ENCODE data around the gene HDAC5.

The HDAC5 gene

DNA sequence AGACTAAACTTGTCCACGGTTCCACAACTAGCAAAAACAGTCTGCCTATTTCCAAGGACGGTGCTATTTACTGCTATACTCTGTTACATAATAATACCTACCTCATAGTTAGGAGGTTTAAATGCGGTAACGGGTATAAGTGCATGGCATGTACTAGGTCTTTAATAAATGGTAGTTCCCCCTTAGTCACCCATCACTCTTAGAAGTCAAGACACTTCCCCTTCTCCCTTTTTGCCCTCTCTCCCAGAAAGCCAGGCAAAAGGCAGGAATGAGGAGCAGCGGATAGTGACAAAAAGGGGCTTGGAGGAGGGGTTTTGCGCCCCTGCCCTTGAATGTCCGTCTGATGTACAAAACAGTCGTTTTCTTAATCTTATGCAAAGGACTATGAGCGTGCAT, 55.9 kb downstream of the HDAC5 start:
- TF ChIP-seq, protein P1, sequence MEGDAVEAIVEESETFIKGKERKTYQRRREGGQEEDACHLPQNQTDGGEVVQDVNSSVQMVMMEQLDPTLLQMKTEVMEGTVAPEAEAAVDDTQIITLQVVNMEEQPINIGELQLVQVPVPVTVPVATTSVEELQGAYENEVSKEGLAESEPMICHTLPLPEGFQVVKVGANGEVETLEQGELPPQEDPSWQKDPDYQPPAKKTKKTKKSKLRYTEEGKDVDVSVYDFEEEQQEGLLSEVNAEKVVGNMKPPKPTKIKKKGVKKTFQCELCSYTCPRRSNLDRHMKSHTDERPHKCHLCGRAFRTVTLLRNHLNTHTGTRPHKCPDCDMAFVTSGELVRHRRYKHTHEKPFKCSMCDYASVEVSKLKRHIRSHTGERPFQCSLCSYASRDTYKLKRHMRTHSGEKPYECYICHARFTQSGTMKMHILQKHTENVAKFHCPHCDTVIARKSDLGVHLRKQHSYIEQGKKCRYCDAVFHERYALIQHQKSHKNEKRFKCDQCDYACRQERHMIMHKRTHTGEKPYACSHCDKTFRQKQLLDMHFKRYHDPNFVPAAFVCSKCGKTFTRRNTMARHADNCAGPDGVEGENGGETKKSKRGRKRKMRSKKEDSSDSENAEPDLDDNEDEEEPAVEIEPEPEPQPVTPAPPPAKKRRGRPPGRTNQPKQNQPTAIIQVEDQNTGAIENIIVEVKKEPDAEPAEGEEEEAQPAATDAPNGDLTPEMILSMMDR (IDR thresholded peaks at IDR 0.05; ENCODE audit: extremely low read depth, missing control alignments), result no peak
- DNase-seq (ENCODE audit: low spot score), result no peak

DNA sequence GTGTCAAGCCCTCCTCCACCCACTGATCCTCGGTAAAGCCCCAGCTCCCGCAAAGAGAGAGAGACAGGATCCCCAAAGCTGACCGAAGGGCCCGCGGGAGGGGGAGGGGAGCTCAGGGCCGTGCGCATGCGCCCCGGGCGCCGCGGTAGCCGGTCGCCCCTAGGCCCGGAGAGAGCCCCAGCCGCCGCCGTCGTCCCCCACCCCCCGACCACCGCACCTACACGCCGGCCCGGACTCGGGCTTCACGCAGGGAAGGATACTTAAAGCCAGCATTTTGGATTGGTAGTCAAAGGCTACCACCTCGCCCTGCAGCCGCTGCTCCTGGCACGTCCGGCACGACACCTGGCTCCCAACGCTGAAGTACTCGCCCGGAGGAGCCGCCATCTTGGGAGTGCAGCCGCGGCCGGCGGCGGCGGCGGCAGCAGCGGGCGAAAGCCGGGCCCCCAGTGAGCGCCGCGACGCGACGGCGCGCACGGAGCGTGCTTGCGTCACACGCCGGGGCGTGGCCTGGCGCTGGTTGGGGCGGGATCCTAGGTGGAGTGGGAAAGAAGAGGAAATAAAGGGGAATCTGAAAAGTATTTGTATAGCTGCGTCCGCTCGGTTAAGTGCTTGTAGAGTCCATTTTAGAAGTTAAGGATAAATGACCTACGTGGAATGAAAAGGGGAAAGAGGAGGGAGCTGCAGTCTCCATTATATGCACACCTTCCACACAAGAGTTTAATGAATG, 57.1 kb downstream of the HDAC5 start, which contains the start of gene LSM12:
Gene LSM12 (minus strand): TSS at position 468 of the 727 bp plus-strand sequence. CDS start 84 bp downstream, at position 384.
- TF ChIP-seq, protein P1 (IDR thresholded peaks at IDR 0.05; ENCODE audit: extremely low read depth, missing control alignments), result no peak

DNA sequence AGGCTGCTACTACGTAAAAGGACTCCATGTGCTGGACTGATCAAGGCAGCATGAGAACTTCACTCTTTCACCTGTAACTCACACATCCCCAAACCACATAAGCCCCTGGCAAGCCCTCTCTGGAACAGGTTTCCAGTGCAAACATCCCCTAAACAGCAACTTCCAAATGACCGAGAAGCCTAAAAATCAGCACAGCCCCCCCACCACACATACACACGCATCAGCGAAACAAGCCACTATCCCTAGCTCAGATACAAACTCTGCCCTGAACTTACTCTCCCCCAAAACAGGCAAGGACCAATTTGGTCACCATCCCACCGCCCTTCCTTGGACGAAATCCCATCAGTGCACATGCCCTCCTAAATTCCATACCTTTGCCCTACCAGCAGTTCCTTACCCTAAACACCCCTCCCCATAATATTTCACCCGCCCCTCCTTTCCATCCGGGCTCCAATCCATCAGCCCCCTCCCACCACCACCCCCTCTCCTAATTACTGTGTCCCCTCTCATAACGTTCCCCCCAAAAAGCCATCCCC, 57.7 kb downstream of the HDAC5 start:
- TF ChIP-seq, protein P1 (IDR thresholded peaks at IDR 0.05; ENCODE audit: extremely low read depth, missing control alignments), result no peak
- no peak for DNase-seq (ENCODE audit: low spot score)

More for the DNA sequence above, 57.1 kb downstream of the HDAC5 start, which contains the start of gene LSM12:
- DNase-seq (ENCODE audit: low spot score), result peak; percentile 94

DNA sequence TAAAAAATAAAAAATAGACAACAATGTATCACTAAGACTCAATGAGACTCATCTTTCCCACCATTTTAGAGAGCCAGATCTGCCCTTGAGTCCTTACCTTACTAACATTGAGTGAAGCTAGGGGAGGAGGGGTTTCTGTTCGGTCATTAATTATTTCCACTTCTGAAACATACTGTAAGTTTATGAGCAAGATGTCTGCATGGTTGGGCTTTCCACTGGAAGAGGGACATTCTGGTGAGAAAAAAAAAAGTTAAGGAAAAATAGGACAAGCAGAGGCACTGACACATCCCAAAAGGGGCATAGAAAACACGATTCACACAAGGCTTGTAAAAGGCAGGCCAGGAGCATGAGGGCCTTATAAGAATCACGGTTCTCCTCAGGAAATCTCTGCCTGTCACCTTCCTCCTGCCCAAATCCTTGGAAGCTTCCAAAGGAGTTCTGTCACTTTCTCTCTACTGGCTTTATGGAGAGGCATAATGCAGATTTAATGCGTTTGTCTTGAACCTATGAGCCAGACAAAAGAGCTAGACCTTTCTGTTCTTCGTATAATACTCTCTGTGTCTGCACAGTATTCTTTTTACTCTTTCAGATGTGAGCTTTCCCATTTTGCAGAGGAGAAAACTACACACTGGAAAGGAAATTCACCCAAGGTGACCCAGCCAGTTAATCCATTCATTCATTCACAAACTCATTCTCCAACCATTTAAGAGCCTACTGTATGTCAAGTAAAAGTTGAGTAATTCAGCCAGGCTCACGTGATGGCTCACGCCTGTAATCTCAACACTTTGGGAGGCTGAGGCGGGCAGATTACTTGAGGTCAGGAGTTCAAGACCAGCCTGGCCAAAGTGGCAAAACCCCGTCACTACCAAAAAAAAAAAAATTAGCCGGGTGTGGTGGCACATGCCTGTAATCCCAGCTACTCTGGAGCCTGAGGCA, 59.5 kb downstream of the HDAC5 start:
- DNase-seq (ENCODE audit: low spot score), result no peak

DNA sequence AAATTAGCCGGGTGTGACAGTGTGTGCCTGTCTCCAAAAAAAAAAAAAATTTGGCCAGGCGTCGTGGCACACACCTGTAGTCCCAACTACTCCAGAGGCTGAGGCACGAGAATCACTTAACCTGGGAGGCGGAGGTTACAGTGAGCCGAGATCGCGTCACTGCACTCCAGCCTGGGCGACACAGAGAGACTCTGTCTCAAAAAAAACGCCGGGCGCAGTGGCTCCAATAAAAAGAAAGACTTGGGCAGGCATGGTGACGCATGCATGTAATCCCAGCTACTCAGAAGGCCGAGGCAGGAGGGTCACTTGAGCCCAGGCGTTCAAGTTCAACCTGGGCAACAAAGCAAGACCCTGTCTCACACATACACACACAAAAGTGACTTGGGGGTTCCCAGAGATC, 60.6 kb downstream of the HDAC5 start:
- no peak for DNase-seq (ENCODE audit: low spot score)
- TF ChIP-seq, protein P1 (IDR thresholded peaks at IDR 0.05; ENCODE audit: extremely low read depth, missing control alignments), result no peak

More for the DNA sequence above, 59.5 kb downstream of the HDAC5 start:
- TF ChIP-seq, protein P1 (IDR thresholded peaks at IDR 0.05; ENCODE audit: extremely low read depth, missing control alignments), result no peak

DNA sequence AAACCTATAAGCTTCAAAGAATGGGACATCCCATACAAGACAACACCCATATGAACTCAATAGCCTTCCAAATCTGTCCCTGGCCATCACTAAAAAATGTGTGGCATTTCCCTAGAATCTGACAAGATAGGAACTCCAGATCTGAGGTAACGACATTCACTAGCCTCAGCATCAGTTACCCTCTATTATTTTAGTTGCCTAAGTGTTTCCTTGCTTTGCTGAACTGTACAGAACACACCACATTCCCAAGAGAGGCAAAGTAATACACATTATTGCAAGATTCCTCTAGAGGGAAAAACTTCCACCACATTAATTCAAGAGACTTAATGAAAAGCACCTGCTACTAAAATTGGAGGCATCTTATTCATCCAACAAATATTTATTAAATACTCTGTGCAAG, 62.0 kb downstream of the HDAC5 start:
- TF ChIP-seq, protein P1 (IDR thresholded peaks at IDR 0.05; ENCODE audit: extremely low read depth, missing control alignments), result no peak

More for the DNA sequence above, 62.0 kb downstream of the HDAC5 start:
- no peak for DNase-seq (ENCODE audit: low spot score)
